ENCODE results near the gene RNF212. TPM values are rescaled to one million over a fixed set of nuclear protein-coding genes. Genes with fewer than 3 reads are reported as not detected.

The RNF212 gene
- total and polyA plus RNA-seq, 9 of the 15 experiments (the other 6 are each of a cell fraction or from before 2014, with no cell fraction given): 0.04 TPM; not detected in 8

- POLR2A ChIA-PET: no interaction called here
- no peak for ATAC-seq
- Histone ChIP-seq H3K4me2 (ENCODE audit: insufficient read depth, low read length) (no peak overlapping the region), H2AFZ (ENCODE audit: low read depth, low read length) (no peak overlapping the region), H3K9ac (ENCODE audit: insufficient read depth in 1 of 2, low read depth in 2 of 2, low read length in 2 of 2) (no peak overlapping the region), H3K4me3 (no peak overlapping the region), H3K36me3 (ENCODE audit: control insufficient read depth, insufficient read depth, low read length) (no peaks in the 10 kb centered on the region), H3K4me1 (replicated peaks in 1 of 2; ENCODE audit: control insufficient read depth in 2 of 2, insufficient read depth in 2 of 2, low read length in 2 of 2) (0 out of 5 replicates have a peak, but pooled peaks cover 0 to 1% of the 10 kb centered on the region in 2 experiments), H3K27ac (ENCODE audit: extremely low read depth, low read depth, low read length) (no peak overlapping the region), H3K79me2 (ENCODE audit: control insufficient read depth, insufficient read depth, low read length) (no peaks in the 10 kb centered on the region), H3K9me1 (ENCODE audit: control insufficient read depth, insufficient read depth, low read length) (no peaks in the 10 kb centered on the region), H3K9me3 (replicated peaks; ENCODE audit: control insufficient read depth, insufficient read depth, low read depth, low read length) (no peaks in the 10 kb centered on the region), H3K27me3 (ENCODE audit: control insufficient read depth in 2 of 2, insufficient read depth in 2 of 2, low read length in 2 of 2) (peaks cover 67 to 93% of the 10 kb centered on the region in 2 experiments), H4K20me1 (replicated peaks; ENCODE audit: control insufficient read depth, insufficient read depth, low read length) (no peaks in the 10 kb centered on the region)
- intact Hi-C loops (cut with micrococcal nuclease): no loop called here
- TF ChIP-seq PCBP1 (IDR thresholded peaks at IDR 0.05; ENCODE audit: low read depth, low read length, poor library complexity, severe bottlenecking): no peak
- no peak for TF ChIP-seq ZNF695 (CRISPR knock-in tag; IDR thresholded peaks at IDR 0.05)
- no peak for TF ChIP-seq KAT2B (IDR thresholded peaks at IDR 0.05; ENCODE audit: low read depth, low read length)
- no peak for DNase-seq (ENCODE audit: extremely low read depth in 1 of 4, low spot score in 3 of 4)
- no peak for FAIRE-seq
- in situ Hi-C loops (cut with MboI): no loop called here
- 1% methylated on average over 17 of the region's 17 CpGs for whole genome bisulfite sequencing (ENCODE audit: insufficient coverage, low coverage, missing lambda C conversion rate)
- no TSS peak for BruUV-seq (replicated peaks)
- CTCF ChIA-PET (ENCODE audit: low intra/inter-chr PET ratio): no interaction called here
Observed at GRCh38 chr4:1079711-1080265, 33.6 kb downstream of the RNF212 start.

DNA sequence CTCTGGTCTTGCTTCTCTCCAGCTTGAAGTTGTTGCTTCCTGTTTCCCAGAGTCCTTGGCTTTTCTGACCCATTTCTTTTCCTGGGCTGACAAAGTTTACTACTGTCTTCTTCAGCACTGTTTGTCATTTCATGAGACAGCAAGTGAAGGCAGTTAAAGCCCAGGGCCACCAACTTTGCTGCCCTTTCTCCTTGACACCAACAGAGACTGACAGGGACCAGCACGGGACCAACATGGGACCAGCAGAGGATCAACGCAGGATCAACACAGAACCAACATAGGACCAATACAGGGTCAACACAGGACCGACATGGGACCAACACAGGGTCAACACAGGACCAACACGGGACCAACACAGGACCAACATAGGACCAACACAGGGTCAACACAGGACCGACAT lies 34.9 kb downstream of the RNF212 start:
- H3K79me2 ChIP-seq (ENCODE audit: control insufficient read depth, insufficient read depth, low read length): no peaks in the 10 kb centered on the region
- no peak overlapping the region for H2AFZ ChIP-seq (ENCODE audit: low read depth, low read length)
- ATAC-seq: no peak
- FAIRE-seq: no peak
- no peaks in the 10 kb centered on the region for H3K9me1 ChIP-seq (ENCODE audit: control insufficient read depth, insufficient read depth, low read length)
- CTCF ChIA-PET (ENCODE audit: low intra/inter-chr PET ratio): no interaction called here
- H3K9ac ChIP-seq (ENCODE audit: insufficient read depth in 1 of 2, low read depth in 2 of 2, low read length in 2 of 2): no peak overlapping the region
- H3K27me3 ChIP-seq (ENCODE audit: control insufficient read depth in 2 of 2, insufficient read depth in 2 of 2, low read length in 2 of 2): peaks cover 76 to 94% of the 10 kb centered on the region in 2 experiments
- no peak overlapping the region for H3K4me3 ChIP-seq
- no peak overlapping the region for H3K27ac ChIP-seq (ENCODE audit: extremely low read depth, low read depth, low read length)
- in situ Hi-C loops (cut with MboI) (no loop called here), intact Hi-C loops (cut with micrococcal nuclease) (no loop called here)
- H3K9me3 ChIP-seq (replicated peaks; ENCODE audit: control insufficient read depth, insufficient read depth, low read depth, low read length): no peaks in the 10 kb centered on the region
- H4K20me1 ChIP-seq (replicated peaks; ENCODE audit: control insufficient read depth, insufficient read depth, low read length): no peaks in the 10 kb centered on the region
- H3K4me2 ChIP-seq (ENCODE audit: insufficient read depth, low read length): no peak overlapping the region
- POLR2A ChIA-PET: interaction anchor here (0.6 kb wide), 1 partner anchor 89 kb away, joined by 4 read pairs; no protein-coding TSS in a partner anchor
- peaks cover 0 to under 1% of the 10 kb centered on the region in 2 experiments; a peak in 1 of 5 replicates for H3K4me1 ChIP-seq (replicated peaks in 1 of 2; ENCODE audit: control insufficient read depth in 2 of 2, insufficient read depth in 2 of 2, low read length in 2 of 2)
- WGBS (ENCODE audit: insufficient coverage, low coverage, missing lambda C conversion rate): 0% methylated on average over 5 of the region's 5 CpGs
- no peak for DNase-seq (ENCODE audit: extremely low read depth in 1 of 4, low spot score in 3 of 4)
- BruUV-seq (replicated peaks): no TSS peak
- H3K36me3 ChIP-seq (ENCODE audit: control insufficient read depth, insufficient read depth, low read length): no peaks in the 10 kb centered on the region
- no peak for TF ChIP-seq MTA2 (IDR thresholded peaks at IDR 0.05; ENCODE audit: low read depth)
- TF ChIP-seq, protein P1, sequence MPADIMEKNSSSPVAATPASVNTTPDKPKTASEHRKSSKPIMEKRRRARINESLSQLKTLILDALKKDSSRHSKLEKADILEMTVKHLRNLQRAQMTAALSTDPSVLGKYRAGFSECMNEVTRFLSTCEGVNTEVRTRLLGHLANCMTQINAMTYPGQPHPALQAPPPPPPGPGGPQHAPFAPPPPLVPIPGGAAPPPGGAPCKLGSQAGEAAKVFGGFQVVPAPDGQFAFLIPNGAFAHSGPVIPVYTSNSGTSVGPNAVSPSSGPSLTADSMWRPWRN (IDR thresholded peaks at IDR 0.05; ENCODE audit: low read depth): no peak
- TF ChIP-seq, protein P2, sequence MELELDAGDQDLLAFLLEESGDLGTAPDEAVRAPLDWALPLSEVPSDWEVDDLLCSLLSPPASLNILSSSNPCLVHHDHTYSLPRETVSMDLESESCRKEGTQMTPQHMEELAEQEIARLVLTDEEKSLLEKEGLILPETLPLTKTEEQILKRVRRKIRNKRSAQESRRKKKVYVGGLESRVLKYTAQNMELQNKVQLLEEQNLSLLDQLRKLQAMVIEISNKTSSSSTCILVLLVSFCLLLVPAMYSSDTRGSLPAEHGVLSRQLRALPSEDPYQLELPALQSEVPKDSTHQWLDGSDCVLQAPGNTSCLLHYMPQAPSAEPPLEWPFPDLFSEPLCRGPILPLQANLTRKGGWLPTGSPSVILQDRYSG (tag; conservative IDR thresholded peaks at IDR 0.05; ENCODE audit: low read depth): no peak
- TF ChIP-seq ZNF511 (CRISPR knock-in tag; IDR thresholded peaks at IDR 0.05): no peak
- TF ChIP-seq ZBTB2 (IDR thresholded peaks at IDR 0.05): no peak

Data from K562 (cell line).